NCI-H1436 (cell line): Measurements from ENCODE around the gene TRIM38.
"Not testable (repeated sequence)": the region's sequence is repeated elsewhere in the genome, so short reads cannot be mapped to it uniquely, and the experiment has no call there.

Experiments
- DNase-seq: peaks from one replicate; lab custom pipeline; 2025; lab: John Stamatoyannopoulos, UW

TRIM38 gene

DNA sequence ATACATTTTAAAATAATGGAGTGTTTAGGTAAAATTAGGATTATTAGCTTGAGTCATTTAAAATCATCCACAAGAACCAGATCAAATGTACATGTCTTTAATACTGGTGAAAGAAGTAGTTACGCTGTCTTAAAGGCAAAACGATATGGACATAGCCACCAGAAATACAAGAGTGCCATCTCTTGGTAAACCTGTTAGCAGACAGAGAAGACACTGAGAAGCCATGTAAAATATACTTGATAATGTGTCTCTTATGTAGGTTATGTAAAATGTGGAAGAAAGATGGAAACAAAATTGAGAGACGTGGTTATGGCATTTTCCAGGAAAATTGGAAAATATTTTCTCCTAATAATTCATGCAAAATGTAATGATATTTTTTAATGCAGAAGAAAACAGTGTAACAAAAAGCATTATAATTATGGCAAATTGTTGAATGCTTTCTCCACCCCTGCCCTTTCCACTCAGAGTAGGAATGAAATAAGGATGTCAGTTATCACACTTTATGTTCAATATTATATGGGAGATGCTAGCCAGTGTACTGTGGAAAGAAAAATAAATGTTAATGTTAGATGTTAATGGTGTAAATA, 19.9 kb upstream of the TRIM38 start:
- peak; percentile 2 for DNase-seq

DNA sequence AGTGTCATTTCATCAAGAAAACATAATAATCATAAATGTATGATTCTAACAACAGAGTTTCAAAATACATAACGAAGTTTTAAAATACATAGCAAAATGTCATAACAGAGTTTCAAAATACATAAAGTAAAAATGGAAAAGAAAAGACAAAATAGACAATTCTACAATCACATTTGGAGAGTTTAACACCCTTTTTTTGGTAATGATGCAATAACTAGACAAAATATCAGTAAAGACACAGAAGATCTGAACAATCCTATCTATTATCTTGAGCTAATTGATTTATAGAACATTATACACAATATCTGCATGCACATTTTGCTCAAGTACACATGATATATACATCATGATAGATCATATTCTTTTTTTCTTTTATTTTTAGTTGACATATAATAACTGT, 18.7 kb upstream of the TRIM38 start:
- DNase-seq: no peak

- DNase-seq: no peak
Measured at GRCh38 chr6:25944688-25945574, 17.7 kb upstream of the TRIM38 start.

DNA sequence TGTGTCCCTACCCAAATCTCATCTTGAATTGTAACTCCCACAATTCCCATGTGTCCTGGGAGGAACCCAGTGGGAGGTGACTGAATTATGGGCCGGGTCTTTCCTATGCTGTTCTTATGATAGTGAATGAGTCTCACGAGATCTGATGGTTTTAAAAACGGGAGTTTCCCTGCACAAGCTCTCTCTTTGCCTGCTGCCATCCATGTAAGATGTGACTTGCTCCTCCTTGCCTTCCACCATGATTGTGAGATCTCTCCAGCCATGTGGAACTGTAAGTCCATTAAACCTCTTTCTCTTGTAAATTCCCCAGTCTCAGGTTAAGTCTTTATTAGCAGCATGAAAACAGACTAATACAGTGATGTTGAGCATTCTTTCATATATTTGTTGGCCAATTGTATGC, 16.9 kb upstream of the TRIM38 start:
- not testable (repeated sequence) for DNase-seq

- DNase-seq: no peak
Measured at GRCh38 chr6:25946631-25947030, 16.0 kb upstream of the TRIM38 start.

- not testable (repeated sequence) for DNase-seq
Measured at GRCh38 chr6:25947492-25947891, 15.1 kb upstream of the TRIM38 start.

DNA sequence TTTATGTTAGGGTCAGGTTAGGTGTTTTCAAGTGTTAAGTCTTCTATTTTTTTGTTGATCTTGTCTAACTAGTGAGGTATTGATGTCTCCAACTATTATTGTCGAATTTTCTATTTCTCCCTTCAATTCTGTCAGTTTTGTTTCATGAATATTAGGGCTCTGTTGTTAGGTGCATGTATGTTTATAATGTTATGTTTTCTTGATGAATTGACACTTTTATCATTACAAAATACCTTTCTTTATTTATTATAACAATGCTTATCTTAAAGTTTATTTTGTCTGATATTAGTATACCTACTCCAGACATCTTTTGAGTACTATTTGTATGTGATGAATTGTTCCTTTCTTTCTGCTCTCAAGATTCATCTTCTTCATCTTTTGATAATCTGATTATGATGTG, 12.9 kb upstream of the TRIM38 start:
- no peak for DNase-seq

GRCh38 chr6:25950297-25950696, 12.3 kb upstream of the TRIM38 start:
- no peak for DNase-seq

GRCh38 chr6:25951296-25952032, 11.1 kb upstream of the TRIM38 start:
- DNase-seq: no peak

GRCh38 chr6:25952535-25952934, 10.1 kb upstream of the TRIM38 start:
- no peak for DNase-seq

DNA sequence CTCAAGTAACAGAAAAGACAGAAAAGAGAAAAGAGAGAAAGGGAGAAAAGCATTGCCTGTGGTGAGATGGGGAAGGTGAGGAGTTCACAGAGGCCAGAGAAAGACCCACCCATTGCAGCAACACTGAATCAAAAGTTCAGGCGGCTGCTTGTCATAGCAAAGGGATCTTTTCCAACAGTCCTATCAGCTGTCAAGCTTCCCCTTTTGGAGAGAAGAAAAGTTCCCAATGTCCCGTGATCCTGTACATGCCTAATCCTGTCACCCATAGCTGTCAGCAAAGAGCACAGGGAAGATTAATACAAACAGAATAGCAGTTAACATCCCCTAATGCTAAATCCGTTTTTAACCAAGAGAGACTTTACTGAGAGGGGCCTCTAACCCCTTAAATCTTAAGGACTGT, 8.9 kb upstream of the TRIM38 start:
- no peak for DNase-seq

DNA sequence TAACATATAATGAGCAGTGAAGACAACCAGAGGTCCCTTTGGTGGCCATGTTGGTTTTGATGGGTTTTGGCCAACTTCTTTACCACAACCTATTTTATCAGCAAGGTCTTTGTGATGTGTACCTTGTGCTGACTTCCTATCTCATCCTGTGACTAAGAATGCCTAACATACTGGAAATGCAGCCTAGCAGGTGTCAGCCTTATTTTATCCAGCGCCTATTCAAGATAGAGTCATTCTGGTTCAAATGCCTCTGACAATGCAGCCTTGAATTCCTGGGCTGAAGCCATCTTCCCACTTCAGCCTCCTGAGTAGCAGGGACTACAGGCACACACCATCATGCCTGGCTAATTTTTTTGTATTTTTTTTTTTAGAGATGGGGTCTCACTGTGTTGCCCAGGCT, 7.8 kb upstream of the TRIM38 start:
- no peak for DNase-seq

DNA sequence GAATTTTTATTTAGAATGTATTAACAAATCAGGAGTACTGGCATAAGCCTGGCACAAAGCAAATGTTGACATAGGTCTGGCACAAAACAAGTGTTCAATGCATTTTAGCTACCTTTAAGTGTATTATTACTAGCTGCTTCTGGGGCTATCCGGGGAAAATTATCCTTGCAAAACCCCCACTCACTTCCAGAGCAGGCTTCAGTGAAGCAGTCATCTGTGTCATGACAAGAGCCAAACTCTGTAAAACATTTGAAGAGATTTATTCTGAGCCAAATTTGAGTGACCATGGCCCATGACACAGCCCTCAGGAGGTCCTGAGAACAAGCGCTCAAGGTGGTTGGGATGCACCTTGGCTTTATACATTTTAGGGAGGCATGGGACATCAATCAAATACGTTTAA, 6.4 kb upstream of the TRIM38 start:
- no peak for DNase-seq

GRCh38 chr6:25958700-25959162, 3.9 kb upstream of the TRIM38 start:
- no peak for DNase-seq

- DNase-seq: no peak
Measured at GRCh38 chr6:25959890-25960536, 2.6 kb upstream of the TRIM38 start.

- no peak for DNase-seq
Measured at GRCh38 chr6:25960734-25961133, 1.9 kb upstream of the TRIM38 start.

DNA sequence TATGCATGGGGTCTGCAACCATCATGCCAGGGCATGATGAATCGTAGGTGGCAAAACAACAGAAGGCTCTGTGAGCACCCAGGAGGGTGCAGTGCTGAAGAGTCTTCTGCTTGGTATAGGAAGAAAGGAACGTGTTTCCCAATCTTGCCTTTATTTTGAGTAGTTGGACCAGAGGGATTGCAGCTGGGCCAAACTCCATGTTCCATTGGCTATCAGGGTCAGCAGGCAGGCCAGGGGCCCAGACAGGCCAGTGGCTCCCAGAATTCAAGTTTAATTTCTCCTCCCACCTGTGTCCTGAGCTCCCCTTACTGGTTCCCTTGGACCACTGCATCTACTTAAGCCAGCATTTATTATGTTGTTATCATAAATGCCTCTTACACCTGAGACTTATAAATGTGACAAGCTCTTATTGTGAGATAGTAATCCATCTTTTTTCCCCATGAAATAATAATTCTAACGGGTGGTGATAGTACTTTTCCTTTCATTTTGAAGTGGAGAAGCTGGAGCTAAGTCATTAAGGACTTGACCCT, 918 bp upstream of the TRIM38 start:
- DNase-seq: no peak

DNA sequence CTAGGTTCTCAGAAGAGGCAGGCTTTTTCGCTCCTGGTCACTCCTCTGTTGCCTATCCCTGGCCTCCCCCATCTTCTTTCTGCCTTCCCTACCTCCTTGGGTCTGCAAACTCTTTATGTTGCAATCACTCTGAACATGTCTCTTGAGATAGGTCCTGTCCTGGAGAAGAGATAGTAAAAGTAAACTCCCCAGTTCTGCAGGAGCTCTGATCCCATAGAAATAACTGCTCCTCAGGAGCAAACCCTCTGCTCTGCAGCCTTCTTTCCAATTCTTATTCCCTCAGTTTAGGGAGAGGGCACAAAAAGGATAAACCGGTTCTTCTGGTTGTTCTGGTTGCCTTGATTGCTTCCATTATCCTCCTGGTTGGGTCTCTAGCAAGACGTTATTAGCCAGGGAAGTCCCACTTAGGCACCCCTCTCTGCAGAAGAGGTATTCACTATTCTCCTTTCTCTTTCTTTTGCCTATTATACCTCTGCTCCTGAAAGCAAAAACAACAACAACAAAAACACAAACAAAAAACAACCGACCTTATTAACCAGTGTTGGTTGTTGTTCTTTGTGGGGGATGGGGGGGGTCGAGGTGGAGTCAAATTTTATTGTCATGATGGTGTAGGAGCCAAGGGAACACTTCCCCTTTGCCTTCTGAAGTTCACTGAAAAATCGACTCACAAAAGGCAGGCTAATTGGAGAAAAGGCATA, 973 bp downstream of the TRIM38 start:
- no peak for DNase-seq

DNA sequence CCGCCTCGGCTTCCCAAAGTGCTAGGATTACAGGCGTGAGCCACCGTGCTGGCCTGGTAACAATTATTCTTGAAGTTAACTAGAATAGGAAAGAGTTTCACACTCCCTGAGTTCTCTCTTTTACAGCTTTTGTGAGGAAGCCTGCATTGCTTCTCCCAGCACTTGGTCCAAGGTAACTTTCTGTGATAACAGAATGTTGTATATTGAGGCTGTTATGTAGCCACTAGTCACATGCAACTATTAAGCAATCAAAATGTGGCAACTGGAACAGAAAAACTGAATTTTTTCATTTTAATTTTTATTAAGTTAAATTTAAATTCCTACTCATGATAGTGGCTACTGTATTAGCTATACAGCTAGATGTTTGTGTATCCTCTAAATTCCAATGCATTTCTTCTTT, 2.5 kb downstream of the TRIM38 start:
- no peak for DNase-seq

GRCh38 chr6:25966711-25967110, 4.1 kb downstream of the TRIM38 start:
- no peak for DNase-seq

- DNase-seq: no peak
Measured at GRCh38 chr6:25968769-25969168, 6.2 kb downstream of the TRIM38 start.
